OCI-LY1 (cell line): ENCODE measurements around the gene NID2.

Experiments used
- H2AFZ ChIP-seq: fragments of 200-600 bp; sonication (generic), shearing (Covaris generic); 2 replicates; pipeline ENCODE4 v1.6.0; 2014; ENCODE audit warnings: antibody characterized with exemption, mild to moderate bottlenecking, low read length
- H3F3A ChIP-seq: fragments of 200-600 bp; sonication (generic), shearing (Covaris generic); 2 replicates; pipeline ENCODE4 v1.6.0; 2014; ENCODE audit warnings: mild to moderate bottlenecking, antibody characterized with exemption, low read length, moderate library complexity; ENCODE audit not compliant: insufficient read depth
- H3K27ac ChIP-seq: fragments of 200-600 bp; sonication (generic); 2 replicates; pipeline ENCODE4 v1.5.1; 2014; ENCODE audit warnings: low read length, mixed run types, mild to moderate bottlenecking, low read depth; ENCODE audit not compliant: poor library complexity, severe bottlenecking
- H3K27me3 ChIP-seq: fragments of 200-600 bp; sonication (generic); 2 replicates; pipeline ENCODE4 v1.6.0; 2014; ENCODE audit warnings: antibody characterized with exemption, mild to moderate bottlenecking, low read length, moderate library complexity; ENCODE audit not compliant: insufficient read depth
- H3K36me3 ChIP-seq: fragments of 200-600 bp; sonication (generic); 2 replicates; pipeline ENCODE4 v1.6.1; 2014; ENCODE audit warnings: mild to moderate bottlenecking, antibody characterized with exemption, low read length, moderate library complexity, mixed read lengths; ENCODE audit not compliant: insufficient read depth
- H3K4me1 ChIP-seq: fragments of 200-600 bp; sonication (generic); 2 replicates; pipeline ENCODE4 v1.5.1; 2014; ENCODE audit warnings: mild to moderate bottlenecking, low read length, moderate library complexity; ENCODE audit not compliant: insufficient read depth, severe bottlenecking
- H3K4me2 ChIP-seq: fragments of 200-600 bp; sonication (generic), shearing (Covaris generic); 2 replicates; pipeline ENCODE4 v1.6.1; 2014; ENCODE audit warnings: low read length
- H3K4me3 ChIP-seq: fragments of 200-600 bp; sonication (generic); 2 replicates; pipeline ENCODE4 v1.5.1; 2014; ENCODE audit warnings: low read length, low read depth, mild to moderate bottlenecking, mixed read lengths; ENCODE audit not compliant: poor library complexity, severe bottlenecking
- H3K79me2 ChIP-seq: fragments of 200-600 bp; shearing (Covaris generic); 2 replicates; pipeline ENCODE4 v1.6.1; 2016; ENCODE audit warnings: mixed run types, low read length, mixed read lengths; ENCODE audit not compliant: insufficient read depth
- H3K9ac ChIP-seq: fragments of 200-600 bp; sonication (generic), shearing (Covaris generic); 2 replicates; pipeline ENCODE4 v1.6.1; 2014; ENCODE audit warnings: mild to moderate bottlenecking, low read length, mixed read lengths
- H3K9me2 ChIP-seq: fragments of 200-600 bp; sonication (generic), shearing (Covaris generic); 2 replicates; pipeline ENCODE4 v1.6.1; 2014; ENCODE audit warnings: low read depth, mild to moderate bottlenecking, low read length, mixed read lengths
- H3K9me3 ChIP-seq: fragments of 200-600 bp; shearing (Covaris generic); 2 replicates; pipeline ENCODE4 v1.6.1; 2014; ENCODE audit warnings: low read length, mixed read lengths
- H4K20me1 ChIP-seq: fragments of 200-600 bp; sonication (generic), shearing (Covaris generic); 2 replicates; pipeline ENCODE4 v1.6.0; 2016; ENCODE audit warnings: mild to moderate bottlenecking, low read length; ENCODE audit not compliant: insufficient read depth
- CTCF ChIP-seq: fragments of 200-600 bp; sonication (generic), shearing (Covaris generic); IDR thresholded peaks from 2 replicates; pipeline ENCODE4 v1.5.1; 2017; ENCODE audit warnings: mild to moderate bottlenecking, antibody characterized with exemption, low read length, moderate library complexity, mixed read lengths
- EZH2 ChIP-seq: fragments of 200-600 bp; sonication (generic), shearing (Covaris generic); IDR thresholded peaks from 2 replicates; pipeline ENCODE4 v1.8.0; 2017; ENCODE audit warnings: borderline replicate concordance, mixed run types, mild to moderate bottlenecking, antibody characterized with exemption, low read length, moderate library complexity, mixed read lengths

The NID2 gene

DNA sequence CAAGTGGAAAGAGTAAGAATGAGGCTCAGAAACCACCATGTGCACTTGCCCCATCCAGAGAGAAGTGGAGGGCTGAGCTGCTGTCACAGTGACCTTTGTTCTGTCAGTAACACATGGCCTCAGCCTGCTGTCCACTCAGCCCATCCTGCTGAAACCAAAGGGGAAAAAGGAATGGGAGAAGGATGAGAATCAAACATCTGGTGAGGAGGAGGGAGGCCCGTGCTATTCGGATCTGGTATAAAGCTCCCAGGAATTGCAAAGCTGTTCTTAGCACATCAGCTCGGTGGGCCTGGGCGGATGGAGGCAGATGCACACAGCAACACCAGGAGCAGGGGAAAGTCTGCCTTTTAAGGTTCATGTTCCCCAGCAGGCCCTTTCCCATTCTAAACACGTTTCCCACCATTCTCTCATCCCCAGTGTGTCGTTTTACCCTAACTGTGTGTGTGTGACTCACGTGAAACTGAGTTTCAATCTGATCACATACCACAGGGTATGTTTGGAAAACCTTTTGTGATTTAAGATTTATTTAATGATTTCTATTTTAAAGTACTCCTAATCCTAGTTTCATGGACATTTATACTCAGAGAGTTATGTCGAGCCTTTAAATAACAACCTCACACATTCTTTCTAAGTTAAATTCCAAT, 42.7 kb downstream of the NID2 start:
- Histone ChIP-seq H3F3A (no peaks in the 10 kb centered on the region), H3K79me2 (no peaks in the 10 kb centered on the region), H3K27me3 (no peaks in the 10 kb centered on the region), H3K27ac (no peak overlapping the region), H4K20me1 (no peaks in the 10 kb centered on the region), H3K4me3 (no peak overlapping the region), H3K9me2 (no peaks in the 10 kb centered on the region), H3K9me3 (no peaks in the 10 kb centered on the region), H3K4me1 (no peaks in the 10 kb centered on the region), H3K36me3 (no peaks in the 10 kb centered on the region), H2AFZ (no peak overlapping the region), H3K9ac (no peak overlapping the region), H3K4me2 (no peak overlapping the region)
- TF ChIP-seq CTCF (no peak), EZH2 (no peak)

GRCh38 chr14:52025310-52025709, 43.5 kb downstream of the NID2 start:
- H3K9me3 ChIP-seq = no peaks in the 10 kb centered on the region
- no peak overlapping the region for H2AFZ ChIP-seq
- no peak overlapping the region for H3K4me3 ChIP-seq
- H3K27ac ChIP-seq = no peak overlapping the region
- H3K36me3 ChIP-seq = no peaks in the 10 kb centered on the region
- H3K9me2 ChIP-seq = no peaks in the 10 kb centered on the region
- no peaks in the 10 kb centered on the region for H3K4me1 ChIP-seq
- H3K27me3 ChIP-seq = no peaks in the 10 kb centered on the region
- no peaks in the 10 kb centered on the region for H3F3A ChIP-seq
- no peak for TF ChIP-seq CTCF
- no peak for TF ChIP-seq EZH2
- H3K9ac ChIP-seq = no peak overlapping the region
- no peaks in the 10 kb centered on the region for H4K20me1 ChIP-seq
- no peak overlapping the region for H3K4me2 ChIP-seq
- H3K79me2 ChIP-seq = no peaks in the 10 kb centered on the region

- H3K27ac ChIP-seq = no peak overlapping the region
- no peaks in the 10 kb centered on the region for H3K27me3 ChIP-seq
- H3F3A ChIP-seq = no peaks in the 10 kb centered on the region
Observed at GRCh38 chr14:52023518-52023917, 45.3 kb downstream of the NID2 start.

More at GRCh38 chr14:52023518-52023917, 45.3 kb downstream of the NID2 start:
- Histone ChIP-seq H3K4me1 (no peaks in the 10 kb centered on the region), H2AFZ (no peak overlapping the region), H3K79me2 (no peaks in the 10 kb centered on the region), H3K36me3 (no peaks in the 10 kb centered on the region), H3K4me3 (no peak overlapping the region), H3K4me2 (no peak overlapping the region), H3K9ac (no peak overlapping the region), H3K9me2 (no peaks in the 10 kb centered on the region), H4K20me1 (no peaks in the 10 kb centered on the region), H3K9me3 (no peaks in the 10 kb centered on the region)
- TF ChIP-seq EZH2 = no peak
- no peak for TF ChIP-seq CTCF
